NB4 (cell line): Measurements from ENCODE around the gene TAOK1.
A peak's percentile ranks its signal among the peaks of the same experiment; 100 is the strongest.

Experiments used
- DNase-seq: peaks from one replicate; pipeline ENCODE4 v3.0.0; 2010; ENCODE audit warnings: low read depth
- H3K4me3 ChIP-seq: one replicate; pipeline ENCODE4 v1.5.1; 2011; ENCODE audit warnings: mild to moderate bottlenecking, low read depth, low read length, moderate library complexity
- CTCF ChIP-seq: IDR thresholded peaks from one replicate; pipeline ENCODE4 v1.5.1; 2012; ENCODE audit warnings: low read depth, low read length
- MAX ChIP-seq: IDR thresholded peaks from 2 replicates; pipeline ENCODE4 v1.6.1; 2011; ENCODE audit warnings: low read depth, low read length
- MYC ChIP-seq: IDR thresholded peaks from 2 replicates; pipeline ENCODE4 v1.6.1; 2011; ENCODE audit warnings: low read depth, low read length
- POLR2A ChIP-seq: IDR thresholded peaks from 2 replicates; pipeline ENCODE4 v1.6.1; 2011; ENCODE audit warnings: mild to moderate bottlenecking; ENCODE audit not compliant: insufficient read length; ENCODE audit errors: extremely low read depth

The TAOK1 gene

GRCh38 chr17:29590411-29591145, 200.4 kb downstream of the TAOK1 start:
- DNase-seq = peak; percentile 56
- H3K4me3 ChIP-seq = peak overlapping the region; percentile 63
- TF ChIP-seq CTCF = no peak
- TF ChIP-seq MAX = no peak
- TF ChIP-seq MYC = no peak
- no peak for TF ChIP-seq POLR2A

- peak overlapping the region; percentile 63 for H3K4me3 ChIP-seq
- TF ChIP-seq POLR2A (no peak), MAX (peak; percentile 93), MYC (peak; percentile 87), CTCF (no peak)
- no peak for DNase-seq
Observed at GRCh38 chr17:29591146-29591736, 201.1 kb downstream of the TAOK1 start.

GRCh38 chr17:29591737-29592608, 201.8 kb downstream of the TAOK1 start:
- H3K4me3 ChIP-seq = peak overlapping the region; percentile 63
- TF ChIP-seq POLR2A (no peak), MAX (peak; percentile 44; the same call in 1 of the 2 replicates), CTCF (peak; percentile 96), MYC (peak; percentile 7)
- DNase-seq = peak; percentile 96

- no peak for TF ChIP-seq MYC
- 0 out of 2 replicates have a peak, but pooled peaks have one; percentile 24 for TF ChIP-seq MAX
- H3K4me3 ChIP-seq = peak within 1 kb of the TSS; percentile 47
- DNase-seq = peak; percentile 72
Observed at GRCh38 chr17:29592850-29593551, 202.8 kb downstream of the TAOK1 start, which contains the start of gene ANKRD13B. TSS of gene ANKRD13B (plus strand) at chr17:29593132. CDS start at chr17:29593622, 490 bp downstream.

- peak; percentile 66 for DNase-seq
- TF ChIP-seq MYC (no peak), MAX (peak; percentile 40; the same call in 1 of the 2 replicates), POLR2A (no peak), CTCF (peak; percentile 24)
Observed at GRCh38 chr17:29593591-29594518, 203.7 kb downstream of the TAOK1 start.

More at GRCh38 chr17:29593591-29594518, 203.7 kb downstream of the TAOK1 start:
- peak overlapping the region; percentile 47 for H3K4me3 ChIP-seq
